T-helper 1 cell treated with Interleukin-12 subunit alpha and Interleukin-12 subunit beta and Interleukin-4 antibody, amounts not matched to agents 30 ng/mL and 1 ng/mL, for 36 hours (primary cell): ENCODE results near the gene TIMM29. TPM values are rescaled to one million over a fixed set of nuclear protein-coding genes. Genes with fewer than 3 reads are reported as not detected.
"Not testable (repeated sequence)": the region's sequence is repeated elsewhere in the genome, so short reads cannot be mapped to it uniquely, and the experiment has no call there.

Experiments
- intact Hi-C: fragments of 100-400 bp; cut with micrococcal nuclease; formaldehyde crosslinking; loops from one replicate; pipeline ENCODE4 v1.15.1; 2024
- total RNA-seq: library from RNA; stranded (reverse); gene quantifications from 2 replicates; pipeline ENCODE4 v1.2.3, GENCODE V29; 2022

The TIMM29 gene
- total RNA-seq, 1 donor from 2014 or later = 19.9 TPM

DNA sequence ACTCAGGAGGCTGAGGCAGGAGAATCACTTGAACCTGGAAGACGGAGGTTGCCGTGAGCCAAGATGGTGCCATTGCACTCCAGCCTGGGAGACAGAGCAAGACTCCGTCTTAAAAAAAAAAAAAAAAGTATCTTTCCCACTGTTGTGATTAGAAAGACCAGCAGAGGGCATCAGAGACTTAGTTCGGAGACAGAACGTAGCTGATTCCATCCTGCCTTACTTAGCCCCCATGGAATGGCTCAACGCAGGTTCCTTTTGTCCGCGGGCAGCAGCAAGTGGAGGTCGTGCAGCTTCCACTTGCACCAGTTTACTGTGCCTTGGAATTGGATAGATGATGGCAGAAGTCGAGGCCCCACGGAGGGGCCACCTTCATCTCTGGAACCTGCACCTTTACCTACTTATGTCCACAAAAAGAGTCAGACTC, 8.1 kb downstream of the TIMM29 start:
- intact Hi-C loops = loop anchor here (1.0 to 5.0 kb wide), 3 partner anchors 76 to 154 kb away; no protein-coding TSS in a partner anchor

- intact Hi-C loops = loop anchor here (1.0 to 5.0 kb wide), 4 partner anchors 20 to 256 kb away; partner anchors contain the start of genes KANK2 and SMARCA4
Measured at GRCh38 chr19:10941649-10942048, 13.0 kb downstream of the TIMM29 start.

- intact Hi-C loops = loop anchor here (5.0 kb wide), 1 partner anchor 254 kb away; the partner anchor contains the start of gene KANK2
Measured at GRCh38 chr19:10943412-10943811, 14.8 kb downstream of the TIMM29 start.

- intact Hi-C loops = no loop called here
Measured at GRCh38 chr19:10945264-10945663, 16.7 kb downstream of the TIMM29 start.

DNA sequence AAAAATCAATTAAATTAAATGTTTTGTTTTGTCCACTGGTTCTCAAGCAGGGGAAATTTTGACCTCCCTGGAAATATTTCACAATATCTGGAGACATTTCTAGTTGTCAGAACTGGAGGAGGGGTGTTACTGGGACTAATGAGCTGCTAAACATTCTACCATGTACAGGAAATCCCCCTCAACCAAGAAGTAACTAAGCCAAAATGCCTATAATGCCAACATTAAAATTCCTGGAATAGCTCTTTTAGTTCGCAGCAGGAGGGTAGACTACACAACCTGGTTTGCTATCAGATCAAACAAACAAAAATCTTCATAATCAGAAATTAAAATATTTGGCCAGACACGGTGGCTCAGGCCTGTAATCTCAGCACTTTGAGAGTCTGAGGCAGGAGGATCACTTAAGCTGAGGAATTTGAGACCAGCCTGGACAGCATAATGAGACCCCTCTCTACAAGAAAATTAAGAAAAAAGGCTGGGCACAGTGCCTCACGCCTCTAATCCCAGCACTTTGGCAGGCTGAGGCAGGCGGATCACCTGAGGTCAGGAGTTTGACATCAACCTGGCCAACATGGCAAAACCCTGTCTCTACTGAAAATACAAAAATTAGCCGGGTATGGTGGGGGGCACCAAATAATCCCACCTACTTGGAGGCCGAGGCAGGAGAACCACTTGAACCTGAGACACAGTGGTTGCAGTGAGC, 18.5 kb downstream of the TIMM29 start:
- intact Hi-C loops = no loop called here

GRCh38 chr19:10952809-10953208, 24.2 kb downstream of the TIMM29 start:
- intact Hi-C loops = no loop called here

DNA sequence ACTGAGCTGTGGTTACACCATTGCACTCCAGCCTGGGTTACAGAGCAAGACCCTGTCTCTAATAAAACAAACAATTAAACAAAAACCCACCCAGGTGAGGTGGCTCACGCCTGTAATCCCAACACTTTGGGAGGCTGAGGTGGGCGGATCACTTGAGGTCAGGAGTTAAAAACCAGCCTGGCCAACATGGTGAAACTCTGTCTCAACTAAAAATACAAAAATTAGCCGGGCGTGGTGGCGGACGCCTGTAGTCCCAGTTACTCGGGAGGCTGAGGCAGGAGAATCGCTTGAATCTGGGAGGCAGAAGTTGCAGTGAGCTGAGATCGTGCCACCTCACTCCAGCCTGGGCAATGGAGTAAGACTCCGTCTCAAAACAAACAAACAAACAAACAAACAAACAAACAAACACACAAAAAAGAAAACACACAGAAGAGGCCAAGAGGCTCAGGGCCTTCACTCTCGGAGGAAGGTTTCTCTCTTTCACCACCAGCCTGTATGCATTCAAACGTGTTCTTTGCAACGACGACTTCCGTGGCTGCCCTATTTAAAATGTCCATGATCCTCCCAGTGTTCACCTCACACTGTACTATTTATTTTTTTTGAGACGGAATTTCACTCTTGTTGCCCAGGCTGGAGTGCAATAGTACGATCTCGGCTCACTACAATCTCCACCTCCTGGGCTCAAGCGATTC, 30.8 kb downstream of the TIMM29 start:
- intact Hi-C loops = not testable (repeated sequence)

GRCh38 chr19:10960314-10961072, 31.9 kb downstream of the TIMM29 start, which contains the start of gene SMARCA4:
TSS of gene SMARCA4 (plus strand) at chr19:10961030. CDS start at chr19:10984152, 23,122 bp downstream.
- intact Hi-C loops = loop anchor here (1.0 to 5.0 kb wide), 10 partner anchors 18 to 477 kb away; partner anchors contain the start of genes CARM1, ILF3, KRI1 and LDLR

DNA sequence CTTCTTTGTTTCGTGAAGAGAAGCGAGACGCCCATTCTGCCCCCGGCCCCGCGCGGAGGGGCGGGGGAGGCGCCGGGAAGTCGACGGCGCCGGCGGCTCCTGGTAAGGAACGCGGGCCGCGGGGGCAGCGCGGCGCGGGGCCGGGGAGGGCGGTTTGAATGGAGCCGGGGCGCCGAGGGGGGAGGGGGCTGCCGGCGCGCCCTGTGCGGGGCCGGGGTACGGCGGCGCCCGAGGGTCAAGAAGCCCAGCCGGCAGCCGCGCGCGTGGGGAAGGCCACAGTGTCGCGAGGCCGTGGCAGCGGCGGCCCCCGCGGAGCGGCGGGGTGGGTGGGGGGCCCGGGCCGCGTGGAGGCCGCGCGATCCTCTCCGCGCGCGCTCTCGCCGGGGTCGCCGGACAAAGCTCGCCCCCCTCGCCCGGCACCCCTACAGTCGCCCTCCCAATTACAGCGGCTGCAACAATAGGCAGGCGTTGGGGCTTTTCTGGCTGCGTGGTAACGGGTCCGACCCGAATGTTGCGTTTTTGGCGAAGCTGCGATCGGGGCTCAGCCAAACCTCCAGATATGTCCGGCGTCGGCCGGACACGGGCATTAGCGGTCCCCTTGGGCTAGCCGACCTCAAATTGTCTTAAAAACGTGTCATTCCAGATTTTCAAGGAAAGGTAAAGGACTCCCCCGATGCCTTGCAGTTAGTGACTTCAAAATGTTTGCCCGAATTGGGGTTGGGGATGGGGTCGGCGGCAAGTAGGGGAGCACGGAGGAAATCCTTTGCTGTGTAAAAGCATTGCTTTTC, 32.7 kb downstream of the TIMM29 start:
- intact Hi-C loops = loop anchor here (1.0 to 5.0 kb wide), 6 partner anchors 19 to 476 kb away; partner anchors contain the start of genes CARM1, KRI1, ODAD3 and PRKCSH

DNA sequence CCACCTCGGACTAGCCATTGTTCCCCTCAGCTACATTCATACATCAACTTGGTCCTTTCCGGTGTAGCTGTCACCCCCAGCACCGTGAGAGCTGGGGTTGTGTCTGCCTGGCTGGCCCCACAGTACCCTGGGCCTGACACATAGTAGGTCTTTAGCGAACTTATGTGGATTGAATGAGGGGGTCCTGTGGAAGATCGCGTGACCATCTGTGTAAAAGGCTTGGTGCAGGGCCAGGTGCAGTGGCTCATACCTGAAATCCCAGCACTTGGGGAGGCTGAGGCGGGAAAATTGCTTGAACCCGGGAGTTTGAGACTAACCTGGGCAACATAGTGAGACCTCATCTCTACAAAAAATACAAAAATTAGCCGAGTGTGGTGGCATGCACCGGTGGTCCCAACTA, 34.3 kb downstream of the TIMM29 start:
- intact Hi-C loops = loop anchor here (5.0 kb wide), 1 partner anchor 474 kb away; the partner anchor contains the start of genes ODAD3 and PRKCSH

DNA sequence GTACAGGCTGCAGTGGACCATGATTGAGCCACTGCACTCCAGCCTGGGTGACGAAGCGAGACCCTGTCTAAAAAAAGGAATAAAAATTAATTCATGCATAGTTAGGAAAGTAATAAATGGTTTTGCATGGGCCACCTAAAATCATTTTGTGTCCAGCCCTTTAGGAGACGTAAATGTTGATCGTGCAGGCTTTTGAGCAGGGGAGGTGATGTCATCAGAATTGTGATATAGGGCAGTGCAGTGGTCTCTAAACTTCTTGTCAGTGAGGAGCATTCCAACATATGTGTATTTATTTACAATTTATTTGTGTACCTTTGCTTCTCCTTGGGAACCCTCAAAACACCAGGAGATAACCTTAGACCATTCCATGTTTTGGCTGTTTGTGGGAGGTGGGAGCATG, 35.3 kb downstream of the TIMM29 start:
- intact Hi-C loops = loop anchor here (5.0 kb wide), 1 partner anchor 473 kb away; the partner anchor contains the start of genes ODAD3 and PRKCSH

- intact Hi-C loops = loop anchor here (5.0 kb wide), 1 partner anchor 472 kb away; the partner anchor contains the start of genes ODAD3 and PRKCSH
Measured at GRCh38 chr19:10964903-10965302, 36.3 kb downstream of the TIMM29 start.

- intact Hi-C loops = no loop called here
Measured at GRCh38 chr19:10965398-10965797, 36.8 kb downstream of the TIMM29 start.

DNA sequence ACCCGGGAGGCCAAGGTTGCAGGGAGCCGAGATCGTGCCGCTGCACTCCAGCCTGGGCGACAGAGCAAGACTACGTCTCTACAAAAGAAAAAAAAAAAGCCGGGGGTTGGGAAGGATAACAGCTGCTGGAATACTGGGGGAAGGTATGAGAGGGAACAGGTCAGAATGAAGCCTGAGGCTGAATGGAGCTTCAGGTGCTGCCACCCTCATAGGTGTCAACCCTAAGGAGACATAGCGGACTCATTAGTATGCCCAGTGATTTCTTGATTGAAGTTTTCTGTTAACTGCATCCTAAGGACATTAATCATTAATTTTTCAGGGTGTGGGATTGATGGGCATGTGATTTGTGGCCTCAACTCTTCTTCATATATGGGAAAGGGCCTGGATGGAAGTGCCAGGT, 38.2 kb downstream of the TIMM29 start:
- intact Hi-C loops = no loop called here

DNA sequence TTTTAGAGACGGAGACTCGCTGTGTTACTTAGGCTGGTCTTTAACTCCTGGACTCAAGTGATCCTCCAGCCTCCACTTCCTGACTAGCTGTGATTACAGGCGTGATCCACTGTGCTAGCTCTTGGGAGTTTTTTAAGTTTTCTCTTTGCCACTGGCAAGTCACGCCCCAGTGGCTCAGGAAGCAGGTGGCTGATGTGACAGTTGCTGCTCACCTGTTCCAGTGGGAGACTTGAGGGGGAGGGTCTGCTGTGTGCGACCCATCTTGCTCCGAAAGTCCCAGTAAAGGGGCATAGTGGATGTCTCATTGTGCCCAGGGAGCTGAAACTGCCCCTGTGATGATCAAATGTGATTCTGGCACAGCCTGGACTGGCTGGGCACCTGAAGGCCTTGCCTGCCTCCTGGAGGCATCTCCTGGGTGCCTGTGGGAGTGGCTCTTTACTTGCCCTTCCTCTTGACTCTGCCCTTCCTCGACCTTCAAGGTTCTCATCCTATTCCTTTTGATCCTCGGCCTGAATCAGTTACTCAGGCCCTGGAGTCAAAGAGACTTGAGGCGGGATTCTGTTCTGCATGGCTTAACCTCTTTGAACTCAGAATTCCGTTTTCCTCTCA, 40.0 kb downstream of the TIMM29 start:
- intact Hi-C loops = no loop called here

- intact Hi-C loops = no loop called here
Measured at GRCh38 chr19:10971107-10971726, 42.6 kb downstream of the TIMM29 start.

- intact Hi-C loops = no loop called here
Measured at GRCh38 chr19:10975374-10976130, 46.9 kb downstream of the TIMM29 start.

DNA sequence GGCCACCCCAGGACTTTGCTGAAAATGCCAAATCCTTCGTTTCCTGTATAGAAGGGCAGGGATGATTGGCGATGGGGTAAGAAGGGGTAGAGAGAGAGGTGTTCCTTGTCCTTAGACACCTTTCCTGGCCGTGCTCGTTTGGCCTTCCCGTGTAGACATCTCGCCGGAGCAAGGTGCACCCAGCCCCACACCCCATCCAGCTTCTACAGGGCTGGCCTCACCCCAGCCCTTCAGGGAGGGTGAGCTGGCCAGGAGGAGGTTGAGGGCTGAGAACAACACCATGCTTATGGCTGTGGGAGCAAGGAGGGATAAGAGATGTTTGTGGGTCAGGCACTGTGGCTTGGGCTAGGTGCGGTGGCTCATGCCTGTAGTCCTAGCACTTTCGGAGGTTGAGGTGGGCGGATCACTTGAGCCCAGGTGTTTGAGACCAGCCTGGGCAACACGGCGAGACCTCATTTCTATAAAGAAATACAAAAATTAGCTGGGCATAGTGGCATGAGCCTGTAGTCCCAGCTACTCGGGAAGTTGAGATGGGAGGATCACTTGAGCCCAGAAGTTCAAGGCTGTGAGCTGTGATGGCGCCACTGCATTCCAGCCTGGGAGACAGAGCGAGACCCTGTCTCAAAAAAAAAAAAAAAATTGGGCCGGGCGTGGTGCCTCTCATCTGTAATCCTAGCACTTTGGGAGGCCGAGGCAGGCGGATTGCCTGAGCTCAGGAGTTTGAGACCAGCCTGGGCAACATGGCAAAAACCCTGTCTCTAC, 47.7 kb downstream of the TIMM29 start:
- intact Hi-C loops = no loop called here
